NCI-H524 treated with DMSO at 0.1 percent for 48 hours (cell line): Measurements from ENCODE around the gene ST6GALNAC3.
A peak's percentile ranks its signal among the peaks of the same experiment; 100 is the strongest.
"Not testable (repeated sequence)": the region's sequence is repeated elsewhere in the genome, so short reads cannot be mapped to it uniquely, and the experiment has no call there.

Experiments
- DNase-seq: peaks from one replicate; lab custom pipeline; 2025; lab: John Stamatoyannopoulos, UW

The ST6GALNAC3 gene

GRCh38 chr1:76640092-76640491 is 565.5 kb downstream of the ST6GALNAC3 start:
- no peak for DNase-seq

DNA sequence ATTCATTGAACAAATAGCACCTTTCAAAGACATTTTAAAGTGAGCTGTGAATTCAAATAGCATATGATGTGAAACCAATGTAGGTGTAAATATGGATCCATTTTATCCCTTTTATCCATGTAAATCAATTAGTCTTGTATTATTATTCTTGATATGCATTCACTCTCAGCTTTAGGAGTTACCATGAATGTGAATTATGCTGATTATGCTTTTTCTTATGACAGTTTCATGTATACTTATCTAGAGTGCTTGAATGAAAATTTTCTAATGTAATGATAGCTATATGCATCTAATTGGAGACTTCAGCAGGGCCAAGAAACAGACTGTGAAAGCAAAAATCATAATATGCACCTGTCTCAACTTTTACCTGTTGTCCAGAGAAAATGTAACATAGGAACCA is 566.2 kb downstream of the ST6GALNAC3 start:
- DNase-seq: no peak

GRCh38 chr1:76644139-76644538 is 569.6 kb downstream of the ST6GALNAC3 start:
- no peak for DNase-seq

GRCh38 chr1:76652860-76653259 is 578.3 kb downstream of the ST6GALNAC3 start:
- not testable (repeated sequence) for DNase-seq

DNA sequence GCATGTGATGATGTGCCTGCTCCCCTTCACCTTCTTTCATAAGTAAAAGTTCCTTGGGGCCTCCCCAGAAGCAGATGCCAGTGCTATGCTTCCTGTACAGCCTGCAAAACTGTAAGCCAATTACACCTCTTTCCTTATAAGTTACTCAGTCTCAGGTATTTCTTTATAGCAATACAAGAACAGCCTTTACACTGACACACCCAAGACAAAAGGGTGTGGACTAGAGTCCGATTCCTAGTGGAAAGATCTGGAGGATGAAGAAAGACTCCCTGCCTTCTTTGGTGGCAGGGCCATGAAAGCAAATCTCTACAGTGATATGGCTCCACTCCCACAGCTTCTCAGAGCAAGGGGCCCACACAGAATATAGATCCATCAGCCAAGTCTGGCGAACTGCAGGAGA is 583.1 kb downstream of the ST6GALNAC3 start:
- no peak for DNase-seq

GRCh38 chr1:76659171-76659940 is 584.8 kb downstream of the ST6GALNAC3 start:
- DNase-seq: peak; percentile 47

GRCh38 chr1:76661531-76661930 is 587.0 kb downstream of the ST6GALNAC3 start:
- no peak for DNase-seq

GRCh38 chr1:76666499-76666898 is 592.0 kb downstream of the ST6GALNAC3 start:
- DNase-seq: no peak

DNA sequence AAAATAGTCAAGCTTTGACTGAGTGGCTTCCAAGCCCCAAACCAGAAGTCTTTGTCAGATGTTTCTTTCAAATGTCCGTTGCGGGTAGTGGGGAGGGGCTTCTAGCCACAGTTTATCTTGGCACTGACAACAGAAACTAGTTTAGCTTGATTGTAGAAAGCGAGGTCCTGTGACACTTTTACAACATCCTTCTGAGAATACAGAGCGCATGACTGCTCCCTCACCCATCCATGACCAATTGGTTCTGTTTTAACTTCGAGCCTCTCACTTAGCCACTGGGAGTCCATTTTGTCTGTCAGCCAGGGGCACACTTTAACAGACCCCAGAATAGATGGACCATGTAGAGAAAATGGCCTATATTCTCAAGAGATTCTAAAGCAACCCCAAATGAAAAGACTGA is 593.5 kb downstream of the ST6GALNAC3 start:
- DNase-seq: no peak

- no peak for DNase-seq
Observed at GRCh38 chr1:76669131-76669530, 594.6 kb downstream of the ST6GALNAC3 start.

GRCh38 chr1:76669624-76670315 is 595.2 kb downstream of the ST6GALNAC3 start:
- peak; percentile 1 for DNase-seq

DNA sequence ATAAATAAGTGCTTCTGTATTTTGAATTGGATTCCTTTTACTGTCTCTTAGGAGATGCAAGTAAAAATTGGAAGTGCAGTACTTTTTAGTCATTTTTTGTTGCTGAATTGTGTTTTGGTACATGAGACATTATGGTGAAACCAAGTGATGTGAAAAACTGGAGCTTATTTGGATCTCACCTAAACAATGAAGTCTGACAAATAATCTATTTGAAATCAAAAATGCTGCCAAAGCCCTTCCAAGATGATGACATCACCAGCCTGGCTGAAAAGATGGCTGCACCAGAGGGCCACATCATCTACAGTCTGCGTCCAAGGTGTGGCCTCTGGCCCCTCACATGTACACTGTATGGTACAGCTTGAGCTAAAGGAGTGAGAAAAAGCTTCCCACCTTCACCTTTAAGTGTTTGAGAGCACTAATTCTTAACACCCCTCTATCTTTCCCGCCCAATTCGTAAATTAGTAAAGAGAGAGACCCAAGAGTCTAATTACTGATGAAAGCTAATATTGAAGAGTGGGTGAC is 600.2 kb downstream of the ST6GALNAC3 start:
- DNase-seq: no peak

DNA sequence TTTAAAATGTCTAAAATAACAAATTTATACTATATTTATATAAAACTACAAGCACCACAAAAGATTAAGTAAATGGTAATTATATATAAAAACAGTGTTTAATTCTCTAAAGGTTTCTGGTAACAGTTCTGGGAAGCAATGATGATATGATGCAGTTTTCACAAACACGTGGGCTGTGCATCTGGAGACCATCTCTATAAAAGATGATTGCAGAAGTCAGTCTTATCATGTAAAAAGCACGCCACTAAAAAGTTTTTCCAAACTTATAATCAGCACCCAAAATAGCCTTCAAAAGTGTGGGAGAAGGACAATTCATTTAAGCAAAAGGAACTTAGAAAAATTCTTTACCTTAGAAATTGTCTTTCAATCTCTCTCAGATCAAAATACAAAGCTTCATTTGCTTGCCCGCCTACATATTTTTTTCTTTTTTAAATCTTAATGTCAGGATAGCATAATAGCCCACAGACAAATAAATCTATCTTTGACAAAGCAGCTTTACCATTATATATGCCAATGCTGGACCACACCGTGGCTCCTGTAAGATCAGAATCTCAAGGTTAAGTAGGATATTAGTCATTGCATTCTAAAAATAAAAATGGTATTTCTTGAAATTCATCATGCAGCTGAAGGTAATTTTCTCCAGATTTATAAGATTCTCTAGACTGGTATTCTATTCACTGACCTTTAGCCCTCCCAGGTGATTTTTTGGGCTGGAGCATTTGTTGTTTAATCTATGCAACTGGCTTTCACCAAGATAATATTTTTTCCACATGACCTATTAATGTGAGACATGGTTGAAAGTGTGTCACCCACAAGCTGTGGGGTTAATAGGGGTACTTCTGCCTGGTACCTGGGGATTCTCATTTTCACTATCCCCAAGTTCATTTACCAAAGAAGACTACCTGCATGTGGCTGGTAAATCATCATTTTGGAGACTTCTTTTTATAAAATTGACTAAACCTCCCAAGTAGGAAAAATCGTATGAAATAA is 603.2 kb downstream of the ST6GALNAC3 start:
- DNase-seq: no peak

DNA sequence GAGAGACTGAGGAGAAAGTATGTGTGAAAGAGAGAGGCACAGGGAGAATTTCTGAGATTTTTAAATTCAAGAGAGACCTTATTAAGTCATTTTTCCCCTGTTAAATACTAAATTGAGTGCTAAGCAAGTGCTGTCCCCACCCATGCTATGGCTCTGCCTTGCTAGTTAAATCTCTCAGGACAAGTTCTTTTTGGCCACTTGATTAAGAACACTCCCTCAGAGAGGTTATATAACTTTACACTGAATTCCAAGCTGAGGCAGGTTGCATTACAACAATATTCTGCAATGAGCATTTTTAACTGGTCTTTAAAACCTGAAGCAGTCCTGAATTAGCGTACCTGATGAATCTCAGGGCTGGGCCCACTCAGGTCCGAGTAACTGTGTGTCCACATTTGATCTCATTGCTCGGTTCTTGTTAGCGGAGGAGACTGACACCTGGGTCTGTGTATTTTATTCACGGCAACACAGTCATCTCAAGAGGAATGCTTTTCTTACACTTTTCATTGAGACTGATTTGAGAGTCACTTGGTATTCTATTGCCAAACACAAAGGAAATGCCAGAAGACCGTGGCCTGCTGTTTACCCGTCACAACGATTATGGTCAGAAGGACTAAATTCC is 605.1 kb downstream of the ST6GALNAC3 start:
- no peak for DNase-seq

DNA sequence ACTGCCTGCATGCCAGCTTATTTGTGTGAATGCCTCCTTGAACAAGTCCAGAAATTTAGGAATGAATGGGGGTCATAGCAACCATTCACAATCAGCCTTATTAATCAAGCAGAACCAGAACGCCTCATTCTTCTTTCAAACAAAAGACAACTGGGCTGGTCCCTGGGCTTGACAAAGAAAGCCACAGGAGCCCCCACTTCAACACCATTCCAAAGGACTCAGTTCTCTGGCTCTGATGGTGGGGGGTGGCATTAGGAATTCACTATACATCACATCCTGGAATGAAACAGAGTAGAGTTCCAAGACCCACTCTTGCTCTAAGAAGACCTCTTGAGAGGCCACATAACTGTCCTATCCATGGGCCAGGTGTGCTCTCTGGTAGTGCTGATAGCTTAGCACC is 606.1 kb downstream of the ST6GALNAC3 start:
- DNase-seq: no peak

- DNase-seq: no peak
Observed at GRCh38 chr1:76682138-76682537, 607.6 kb downstream of the ST6GALNAC3 start.
